ENCODE data around the gene DARS1. TPM values are rescaled to one million over a fixed set of nuclear protein-coding genes. Genes with fewer than 3 reads are reported as not detected.

The DARS1 gene
- total and polyA plus RNA-seq, 2 of the 13 experiments (the other 11 are each of a cell fraction or from before 2014, with no cell fraction given), result 149 to 230 TPM

DNA sequence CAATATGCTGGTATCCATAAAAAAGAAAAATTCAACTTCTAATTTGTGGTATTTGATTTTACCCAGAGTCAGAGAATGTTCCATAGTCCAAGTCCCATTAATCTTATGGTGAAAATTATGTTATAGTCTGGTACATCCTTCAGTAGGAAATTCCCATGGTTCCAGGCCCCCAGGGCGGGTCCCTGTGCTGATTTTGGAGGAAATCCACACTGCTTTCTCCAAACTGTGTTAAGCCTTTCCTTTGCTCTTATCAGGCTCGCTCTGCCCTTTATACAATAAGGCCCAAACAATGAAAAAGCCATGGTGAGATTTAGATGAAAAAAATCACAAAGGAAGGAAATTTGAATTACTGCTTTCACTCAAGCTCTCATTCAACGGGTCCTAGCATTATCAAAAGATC, 46.8 kb upstream of the DARS1 start:
- Histone ChIP-seq H3K36me3 (replicated peaks in 1 of 2; ENCODE audit: control insufficient read depth in 1 of 2, insufficient read depth in 2 of 2, low read length in 2 of 2) (no peaks in the 10 kb centered on the region), H4K20me1 (ENCODE audit: insufficient read depth, low read length) (no peaks in the 10 kb centered on the region), H3K4me3 (replicated peaks in 1 of 3; ENCODE audit: insufficient read depth in 1 of 3, low read depth in 2 of 3, low read length in 3 of 3) (no peak overlapping the region), H3K27ac (ENCODE audit: extremely low read length, insufficient read depth, low read length) (no peak overlapping the region), H3K9ac (ENCODE audit: insufficient read depth, low read depth, low read length) (no peak overlapping the region), H3K27me3 (ENCODE audit: control insufficient read depth in 1 of 2, insufficient read depth in 2 of 2, low read length in 2 of 2) (no peaks in the 10 kb centered on the region; a peak in 1 of 5 replicates), H3K9me3 (ENCODE audit: low read length) (no peaks in the 10 kb centered on the region), H3K79me2 (ENCODE audit: insufficient read depth, low read length) (no peaks in the 10 kb centered on the region), H2AFZ (ENCODE audit: low read length) (no peak overlapping the region), H3K4me2 (ENCODE audit: low read depth, low read length) (no peak overlapping the region), H3K4me1 (ENCODE audit: insufficient read depth, low read length) (peaks cover 4% of the 10 kb centered on the region; the same call in 1 of the 2 replicates)
- TF ChIP-seq CBX1 (IDR thresholded peaks at IDR 0.05; ENCODE audit: low read depth) (no peak), PCBP1 (IDR thresholded peaks at IDR 0.05; ENCODE audit: borderline replicate concordance, low read depth, low read length) (no peak), ZNF749 (CRISPR knock-in tag; IDR thresholded peaks at IDR 0.05; ENCODE audit: borderline replicate concordance) (no peak), ZNF567 (CRISPR knock-in tag; IDR thresholded peaks at IDR 0.05; ENCODE audit: borderline replicate concordance) (no peak), ZNF292 (CRISPR knock-in tag; IDR thresholded peaks at IDR 0.05; ENCODE audit: borderline replicate concordance, low read depth) (no peak), NPAS2 (CRISPR knock-in tag; IDR thresholded peaks at IDR 0.05; ENCODE audit: borderline replicate concordance) (no peak), ZNF629 (CRISPR knock-in tag; conservative IDR thresholded peaks at IDR 0.05) (no peak), JDP2 (CRISPR knock-in tag; IDR thresholded peaks at IDR 0.05; ENCODE audit: borderline replicate concordance) (no peak), MAF1 (CRISPR knock-in tag; IDR thresholded peaks at IDR 0.05; ENCODE audit: borderline replicate concordance) (no peak), MED8 (CRISPR knock-in tag; IDR thresholded peaks at IDR 0.05; ENCODE audit: insufficient replicate concordance) (no peak)
- FAIRE-seq, result no peak
- intact Hi-C loops (cut with micrococcal nuclease; ENCODE audit: unreplicated experiment) (no loop called here), in situ Hi-C loops (cut with HindIII; ENCODE audit: extremely low pct_ligation_motif_present, low pct_unique_long_range_greater_than_20kb) (no loop called here)
- DNase-seq (ENCODE audit: low spot score), result no peak
- 3% methylated on average over 3 of the region's 3 CpGs for WGBS (ENCODE audit: low lambda C conversion rate)
- ChIA-PET POLR2A (no interaction called here), CTCF (ENCODE audit: low intra/inter-chr PET ratio, low total read pairs) (no interaction called here)
- no peak for ATAC-seq
- BruUV-seq (replicated peaks), result no TSS peak

DNA sequence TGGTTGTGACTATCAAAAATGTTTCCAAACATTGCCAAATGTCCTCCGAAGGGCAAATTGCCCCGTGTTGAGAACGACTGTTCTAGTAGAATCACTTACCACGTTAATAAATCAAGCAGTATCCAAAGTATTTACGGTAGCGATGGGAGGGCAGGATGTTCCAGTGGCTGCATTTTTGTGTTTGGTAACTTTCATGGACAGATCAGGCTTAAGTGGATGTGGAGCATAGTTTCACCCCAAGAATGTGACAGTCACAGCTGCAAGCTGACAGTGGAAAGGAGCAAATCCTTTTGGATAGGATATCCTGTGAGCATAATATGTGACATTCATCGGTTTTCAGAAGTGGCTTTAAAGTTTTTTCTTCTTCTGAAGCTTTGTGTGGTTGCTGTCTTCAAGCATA, 46.3 kb upstream of the DARS1 start:
- WGBS (ENCODE audit: low lambda C conversion rate), result 52% methylated on average over 7 of the region's 7 CpGs
- ChIA-PET CTCF (ENCODE audit: low intra/inter-chr PET ratio, low total read pairs) (no interaction called here), POLR2A (no interaction called here)
- ATAC-seq (no peak), DNase-seq (ENCODE audit: low spot score) (no peak), FAIRE-seq (no peak)
- no TSS peak for BruUV-seq (replicated peaks)
- no peaks in the 10 kb centered on the region for H3K36me3 ChIP-seq (replicated peaks in 1 of 2; ENCODE audit: control insufficient read depth in 1 of 2, insufficient read depth in 2 of 2, low read length in 2 of 2)
- no peak overlapping the region for H3K4me2 ChIP-seq (ENCODE audit: low read depth, low read length)
- H3K4me3 ChIP-seq (replicated peaks in 1 of 3; ENCODE audit: insufficient read depth in 1 of 3, low read depth in 2 of 3, low read length in 3 of 3), result no peak overlapping the region
- H3K9ac ChIP-seq (ENCODE audit: insufficient read depth, low read depth, low read length), result no peak overlapping the region
- in situ Hi-C loops (cut with HindIII; ENCODE audit: extremely low pct_ligation_motif_present, low pct_unique_long_range_greater_than_20kb), result no loop called here
- H4K20me1 ChIP-seq (ENCODE audit: insufficient read depth, low read length), result no peaks in the 10 kb centered on the region
- H3K27me3 ChIP-seq (ENCODE audit: control insufficient read depth in 1 of 2, insufficient read depth in 2 of 2, low read length in 2 of 2), result no peaks in the 10 kb centered on the region; a peak in 1 of 5 replicates
- H2AFZ ChIP-seq (ENCODE audit: low read length), result no peak overlapping the region
- TF ChIP-seq SNAI1 (CRISPR knock-in tag; IDR thresholded peaks at IDR 0.05; ENCODE audit: borderline replicate concordance), result no peak
- TF ChIP-seq NFKB2 (CRISPR knock-in tag; IDR thresholded peaks at IDR 0.05; ENCODE audit: borderline replicate concordance), result no peak
- TF ChIP-seq, protein P1, sequence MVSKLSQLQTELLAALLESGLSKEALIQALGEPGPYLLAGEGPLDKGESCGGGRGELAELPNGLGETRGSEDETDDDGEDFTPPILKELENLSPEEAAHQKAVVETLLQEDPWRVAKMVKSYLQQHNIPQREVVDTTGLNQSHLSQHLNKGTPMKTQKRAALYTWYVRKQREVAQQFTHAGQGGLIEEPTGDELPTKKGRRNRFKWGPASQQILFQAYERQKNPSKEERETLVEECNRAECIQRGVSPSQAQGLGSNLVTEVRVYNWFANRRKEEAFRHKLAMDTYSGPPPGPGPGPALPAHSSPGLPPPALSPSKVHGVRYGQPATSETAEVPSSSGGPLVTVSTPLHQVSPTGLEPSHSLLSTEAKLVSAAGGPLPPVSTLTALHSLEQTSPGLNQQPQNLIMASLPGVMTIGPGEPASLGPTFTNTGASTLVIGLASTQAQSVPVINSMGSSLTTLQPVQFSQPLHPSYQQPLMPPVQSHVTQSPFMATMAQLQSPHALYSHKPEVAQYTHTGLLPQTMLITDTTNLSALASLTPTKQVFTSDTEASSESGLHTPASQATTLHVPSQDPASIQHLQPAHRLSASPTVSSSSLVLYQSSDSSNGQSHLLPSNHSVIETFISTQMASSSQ (IDR thresholded peaks at IDR 0.05; ENCODE audit: low read depth), result no peak
- TF ChIP-seq, protein P1 (CRISPR knock-in tag; IDR thresholded peaks at IDR 0.05; ENCODE audit: borderline replicate concordance), result no peak
- no peak for TF ChIP-seq SKI (IDR thresholded peaks at IDR 0.05; ENCODE audit: partially characterized antibody)
- no peak for TF ChIP-seq ZNF460 (CRISPR knock-in tag; IDR thresholded peaks at IDR 0.05; ENCODE audit: borderline replicate concordance)
- H3K9me3 ChIP-seq (ENCODE audit: low read length), result no peaks in the 10 kb centered on the region
- H3K27ac ChIP-seq (ENCODE audit: extremely low read length, insufficient read depth, low read length), result no peak overlapping the region
- intact Hi-C loops (cut with micrococcal nuclease; ENCODE audit: unreplicated experiment), result no loop called here
- no peaks in the 10 kb centered on the region for H3K79me2 ChIP-seq (ENCODE audit: insufficient read depth, low read length)
- peaks cover 8% of the 10 kb centered on the region; the same call in 1 of the 2 replicates for H3K4me1 ChIP-seq (ENCODE audit: insufficient read depth, low read length)
